DOHH2 (cell line): ENCODE measurements around the gene MPZL2.

Experiments used
- H3F3A ChIP-seq: fragments of 200-600 bp; sonication (generic), shearing (Covaris generic); 2 replicates; pipeline ENCODE4 v1.6.0; 2016; ENCODE audit warnings: antibody characterized with exemption, mild to moderate bottlenecking; ENCODE audit not compliant: control insufficient read depth, insufficient read depth
- H3K27ac ChIP-seq: fragments of 200-600 bp; sonication (generic); 2 replicates; pipeline ENCODE4 v1.5.1; 2014; ENCODE audit warnings: low read depth, mild to moderate bottlenecking, low read length, moderate library complexity
- H3K27me3 ChIP-seq: fragments of 200-600 bp; sonication (generic); 2 replicates; pipeline ENCODE4 v1.6.1; 2014; ENCODE audit warnings: mild to moderate bottlenecking, low read length, mixed read lengths; ENCODE audit not compliant: control insufficient read depth
- H3K36me3 ChIP-seq: fragments of 200-600 bp; sonication (generic); 2 replicates; pipeline ENCODE4 v1.6.1; 2014; ENCODE audit warnings: mild to moderate bottlenecking, low read length, moderate library complexity, mixed read lengths; ENCODE audit not compliant: control insufficient read depth
- H3K4me1 ChIP-seq: fragments of 200-600 bp; sonication (generic); 2 replicates; pipeline ENCODE4 v1.6.1; 2014; ENCODE audit warnings: mild to moderate bottlenecking, low read length, mixed read lengths; ENCODE audit not compliant: control insufficient read depth
- H3K4me2 ChIP-seq: fragments of 200-600 bp; sonication (generic); 2 replicates; pipeline ENCODE4 v1.6.0; 2014; ENCODE audit warnings: mild to moderate bottlenecking, low read length, moderate library complexity
- H3K4me3 ChIP-seq: fragments of 200-600 bp; sonication (generic); 2 replicates; pipeline ENCODE4 v1.5.1; 2014; ENCODE audit warnings: mild to moderate bottlenecking, low read length, mixed read lengths
- H3K79me2 ChIP-seq: fragments of 200-600 bp; sonication (generic); 2 replicates; pipeline ENCODE4 v1.6.1; 2014; ENCODE audit warnings: mild to moderate bottlenecking, low read length, mixed read lengths; ENCODE audit not compliant: control insufficient read depth
- H3K9me2 ChIP-seq: fragments of 200-600 bp; sonication (generic); replicated peaks from 2 replicates; pipeline ENCODE4 v1.6.1; 2014; ENCODE audit warnings: mild to moderate bottlenecking, low read length, mixed read lengths; ENCODE audit not compliant: control insufficient read depth
- H3K9me3 ChIP-seq: fragments of 200-600 bp; sonication (generic); 2 replicates; pipeline ENCODE4 v1.6.1; 2014; ENCODE audit warnings: antibody characterized with exemption, low read length, mixed read lengths; ENCODE audit not compliant: control insufficient read depth, insufficient read depth
- H4K20me1 ChIP-seq: fragments of 200-600 bp; sonication (generic); 2 replicates; pipeline ENCODE4 v1.6.0; 2014; ENCODE audit warnings: low read depth, mild to moderate bottlenecking, antibody characterized with exemption, low read length, moderate library complexity; ENCODE audit not compliant: control insufficient read depth, insufficient read depth
- CTCF ChIP-seq: fragments of 200-600 bp; sonication (generic); IDR thresholded peaks from one replicate; pipeline ENCODE4 v1.5.1; 2014; ENCODE audit warnings: antibody characterized with exemption, mild to moderate bottlenecking, low read depth, low read length; ENCODE audit not compliant: poor library complexity, severe bottlenecking
- EZH2phosphoT487 ChIP-seq: fragments of 200-600 bp; sonication (generic); IDR thresholded peaks from 2 replicates; pipeline ENCODE4 v1.6.1; 2017; ENCODE audit warnings: borderline replicate concordance, mild to moderate bottlenecking, antibody characterized with exemption, low read length, moderate library complexity, mixed read lengths

The MPZL2 gene

GRCh38 chr11:118212131-118212725 is 51.9 kb downstream of the MPZL2 start:
- Histone ChIP-seq H3K9me2 (no peaks in the 10 kb centered on the region), H3K36me3 (no peaks in the 10 kb centered on the region), H3K9me3 (no peaks in the 10 kb centered on the region), H3F3A (0 out of 2 replicates have a peak, but pooled peaks cover 2% of the 10 kb centered on the region), H4K20me1 (no peaks in the 10 kb centered on the region), H3K4me3 (no peak overlapping the region), H3K79me2 (no peaks in the 10 kb centered on the region), H3K4me1 (peaks cover 52% of the 10 kb centered on the region), H3K27me3 (no peaks in the 10 kb centered on the region), H3K27ac (no peak overlapping the region), H3K4me2 (no peak overlapping the region)
- TF ChIP-seq EZH2phosphoT487 (no peak), CTCF (no peak)

- Histone ChIP-seq H3K4me2 (no peak overlapping the region), H3K79me2 (no peaks in the 10 kb centered on the region), H3K36me3 (no peaks in the 10 kb centered on the region), H3K9me3 (no peaks in the 10 kb centered on the region), H3K4me1 (peaks cover 51% of the 10 kb centered on the region), H3K27ac (no peak overlapping the region), H3K4me3 (no peak overlapping the region), H3K27me3 (no peaks in the 10 kb centered on the region), H3K9me2 (no peaks in the 10 kb centered on the region), H3F3A (0 out of 2 replicates have a peak, but pooled peaks cover 2% of the 10 kb centered on the region), H4K20me1 (no peaks in the 10 kb centered on the region)
- no peak for TF ChIP-seq EZH2phosphoT487
- TF ChIP-seq CTCF = no peak
Observed at GRCh38 chr11:118211006-118211405, 53.1 kb downstream of the MPZL2 start.

GRCh38 chr11:118210323-118210722 is 53.8 kb downstream of the MPZL2 start:
- H3K27me3 ChIP-seq = no peaks in the 10 kb centered on the region

More at GRCh38 chr11:118210323-118210722, 53.8 kb downstream of the MPZL2 start:
- Histone ChIP-seq H3K9me2 (no peaks in the 10 kb centered on the region), H3K9me3 (no peaks in the 10 kb centered on the region), H3K4me3 (no peak overlapping the region), H3K27ac (no peak overlapping the region), H3K4me2 (no peak overlapping the region), H4K20me1 (no peaks in the 10 kb centered on the region), H3K79me2 (no peaks in the 10 kb centered on the region), H3K36me3 (no peaks in the 10 kb centered on the region), H3K4me1 (peaks cover 49% of the 10 kb centered on the region), H3F3A (0 out of 2 replicates have a peak, but pooled peaks cover 2% of the 10 kb centered on the region)
- no peak for TF ChIP-seq CTCF
- no peak for TF ChIP-seq EZH2phosphoT487
